Neuron (in vitro differentiated cells): ENCODE results near the gene TPP1.

Source experiments
- H2AFZ ChIP-seq: one replicate; pipeline ENCODE4 v1.6.1; 2013; ENCODE audit warnings: low read depth, mild to moderate bottlenecking, inconsistent platforms, low read length, moderate library complexity
- H3K27me3 ChIP-seq: one replicate; pipeline ENCODE4 v1.6.1; 2013; ENCODE audit warnings: low read length; ENCODE audit not compliant: insufficient read depth
- H3K36me3 ChIP-seq: one replicate; pipeline ENCODE4 v1.6.1; 2013; ENCODE audit warnings: low read length; ENCODE audit not compliant: insufficient read depth
- H3K4me1 ChIP-seq: one replicate; pipeline ENCODE4 v1.6.1; 2013; ENCODE audit warnings: low read length; ENCODE audit not compliant: insufficient read depth
- H3K4me3 ChIP-seq: 2 replicates; pipeline ENCODE4 v1.5.1; 2013; ENCODE audit warnings: mild to moderate bottlenecking, low read length, moderate library complexity
- H3K9me3 ChIP-seq: one replicate; pipeline ENCODE4 v1.6.1; 2013; ENCODE audit warnings: low read length

TPP1 gene

GRCh38 chr11:6655020-6655789 lies 36.0 kb upstream of the TPP1 start:
- peaks cover 15% of the 10 kb centered on the region for H3K36me3 ChIP-seq
- peak overlapping the region; percentile 69 for H3K4me3 ChIP-seq
- peaks cover 27% of the 10 kb centered on the region for H3K4me1 ChIP-seq
- no peaks in the 10 kb centered on the region for H3K27me3 ChIP-seq
- H2AFZ ChIP-seq: no peak overlapping the region
- no peaks in the 10 kb centered on the region for H3K9me3 ChIP-seq

GRCh38 chr11:6654281-6655019 lies 35.2 kb upstream of the TPP1 start:
- H3K27me3 ChIP-seq: no peaks in the 10 kb centered on the region

GRCh38 chr11:6653656-6654055 lies 34.4 kb upstream of the TPP1 start:
- peaks cover 26% of the 10 kb centered on the region for H3K36me3 ChIP-seq
- no peak overlapping the region for H2AFZ ChIP-seq
- H3K4me1 ChIP-seq: peaks cover 27% of the 10 kb centered on the region
- no peak overlapping the region for H3K4me3 ChIP-seq
- no peaks in the 10 kb centered on the region for H3K9me3 ChIP-seq
- no peaks in the 10 kb centered on the region for H3K27me3 ChIP-seq

More at GRCh38 chr11:6654281-6655019, 35.2 kb upstream of the TPP1 start:
- Histone ChIP-seq H3K4me3 (peak overlapping the region; percentile 69), H3K9me3 (no peaks in the 10 kb centered on the region), H3K4me1 (peaks cover 27% of the 10 kb centered on the region), H3K36me3 (peaks cover 19% of the 10 kb centered on the region), H2AFZ (no peak overlapping the region)

- H3K4me1 ChIP-seq: peaks cover 27% of the 10 kb centered on the region
- H3K9me3 ChIP-seq: no peaks in the 10 kb centered on the region
- H3K36me3 ChIP-seq: peaks cover 31% of the 10 kb centered on the region
- H3K27me3 ChIP-seq: no peaks in the 10 kb centered on the region
- H3K4me3 ChIP-seq: no peak overlapping the region
- no peak overlapping the region for H2AFZ ChIP-seq
These were observed 33.9 kb upstream of the TPP1 start for GRCh38 chr11:6653097-6653496.

GRCh38 chr11:6652182-6652581 lies 33.0 kb upstream of the TPP1 start:
- H2AFZ ChIP-seq: no peak overlapping the region
- H3K36me3 ChIP-seq: peaks cover 32% of the 10 kb centered on the region
- peaks cover 27% of the 10 kb centered on the region for H3K4me1 ChIP-seq
- no peaks in the 10 kb centered on the region for H3K27me3 ChIP-seq
- no peaks in the 10 kb centered on the region for H3K9me3 ChIP-seq
- no peak overlapping the region for H3K4me3 ChIP-seq

- no peaks in the 10 kb centered on the region for H3K9me3 ChIP-seq
- no peak overlapping the region for H2AFZ ChIP-seq
- H3K36me3 ChIP-seq: peaks cover 32% of the 10 kb centered on the region
- no peak overlapping the region for H3K4me3 ChIP-seq
- no peaks in the 10 kb centered on the region for H3K27me3 ChIP-seq
- H3K4me1 ChIP-seq: peaks cover 21% of the 10 kb centered on the region
These were observed 31.8 kb upstream of the TPP1 start for GRCh38 chr11:6650980-6651379.

- Histone ChIP-seq H2AFZ (no peak overlapping the region), H3K9me3 (no peaks in the 10 kb centered on the region), H3K36me3 (peaks cover 37% of the 10 kb centered on the region), H3K4me1 (peaks cover 20% of the 10 kb centered on the region), H3K4me3 (no peak overlapping the region), H3K27me3 (no peaks in the 10 kb centered on the region)
These were observed 30.9 kb upstream of the TPP1 start for GRCh38 chr11:6650104-6650503.

- Histone ChIP-seq H3K27me3 (no peaks in the 10 kb centered on the region), H3K9me3 (no peaks in the 10 kb centered on the region), H3K4me3 (no peak overlapping the region), H3K36me3 (peaks cover 40% of the 10 kb centered on the region), H3K4me1 (peaks cover 6% of the 10 kb centered on the region), H2AFZ (no peak overlapping the region)
These were observed 29.3 kb upstream of the TPP1 start for GRCh38 chr11:6648501-6648900.

- no peaks in the 10 kb centered on the region for H3K9me3 ChIP-seq
- H3K27me3 ChIP-seq: no peaks in the 10 kb centered on the region
- no peak overlapping the region for H3K4me3 ChIP-seq
- peaks cover 40% of the 10 kb centered on the region for H3K36me3 ChIP-seq
- H3K4me1 ChIP-seq: peaks cover 6% of the 10 kb centered on the region
- no peak overlapping the region for H2AFZ ChIP-seq
These were observed 28.6 kb upstream of the TPP1 start for GRCh38 chr11:6647836-6648235.

- Histone ChIP-seq H3K4me1 (peaks cover 2% of the 10 kb centered on the region), H3K4me3 (no peak overlapping the region), H3K27me3 (no peaks in the 10 kb centered on the region), H2AFZ (no peak overlapping the region), H3K9me3 (no peaks in the 10 kb centered on the region), H3K36me3 (peaks cover 39% of the 10 kb centered on the region)
These were observed 27.9 kb upstream of the TPP1 start for GRCh38 chr11:6646918-6647679.

GRCh38 chr11:6646576-6646917 lies 27.3 kb upstream of the TPP1 start:
- peaks cover 35% of the 10 kb centered on the region for H3K36me3 ChIP-seq
- no peaks in the 10 kb centered on the region for H3K27me3 ChIP-seq
- H3K4me3 ChIP-seq: no peak overlapping the region
- no peak overlapping the region for H2AFZ ChIP-seq
- no peaks in the 10 kb centered on the region for H3K9me3 ChIP-seq
- peaks cover 2% of the 10 kb centered on the region for H3K4me1 ChIP-seq

GRCh38 chr11:6646071-6646470 lies 26.8 kb upstream of the TPP1 start:
- Histone ChIP-seq H3K9me3 (no peaks in the 10 kb centered on the region), H2AFZ (no peak overlapping the region), H3K4me1 (peaks cover 2% of the 10 kb centered on the region), H3K27me3 (no peaks in the 10 kb centered on the region), H3K4me3 (no peak overlapping the region), H3K36me3 (peaks cover 36% of the 10 kb centered on the region)

- no peak overlapping the region for H3K4me3 ChIP-seq
- peaks cover 2% of the 10 kb centered on the region for H3K4me1 ChIP-seq
- no peaks in the 10 kb centered on the region for H3K9me3 ChIP-seq
- H2AFZ ChIP-seq: no peak overlapping the region
- peaks cover 36% of the 10 kb centered on the region for H3K36me3 ChIP-seq
- H3K27me3 ChIP-seq: no peaks in the 10 kb centered on the region
These were observed 23.7 kb upstream of the TPP1 start for GRCh38 chr11:6642957-6643356.
